Stimulated activated CD8-positive, alpha-beta memory T cell treated with anti-CD3 and anti-CD28 coated beads, Interleukin-4, amount 100 ng/mL, for 1 hour (primary cell): ENCODE data around the gene MAK.
"Not testable (repeated sequence)": the region's sequence is repeated elsewhere in the genome, so short reads cannot be mapped to it uniquely, and the experiment has no call there.

Experiments used
- DNase-seq, 2 donors: peaks; one replicate each; pipeline ENCODE4 v3.0.0-alpha.2; 2020; ENCODE audit warnings: low read depth in 2 of 2, low spot score in 1 of 2

The MAK gene

GRCh38 chr6:10837995-10838793 lies at the start of gene MAK:
MAK (minus strand) TSS chr6:10838539; CDS start chr6:10830648, 7,891 bp downstream.
- peak; percentile 55 to 66 for DNase-seq

GRCh38 chr6:10886691-10887502 lies 48.6 kb upstream of the MAK start, which contains the start of gene SYCP2L:
SYCP2L (plus strand) TSS chr6:10887052; CDS start chr6:10887127, 75 bp downstream.
- no peak for DNase-seq

GRCh38 chr6:10886365-10886690 lies 48.0 kb upstream of the MAK start:
- DNase-seq: not testable (repeated sequence)

GRCh38 chr6:10884245-10884972 lies 46.1 kb upstream of the MAK start:
- no peak for DNase-seq

DNA sequence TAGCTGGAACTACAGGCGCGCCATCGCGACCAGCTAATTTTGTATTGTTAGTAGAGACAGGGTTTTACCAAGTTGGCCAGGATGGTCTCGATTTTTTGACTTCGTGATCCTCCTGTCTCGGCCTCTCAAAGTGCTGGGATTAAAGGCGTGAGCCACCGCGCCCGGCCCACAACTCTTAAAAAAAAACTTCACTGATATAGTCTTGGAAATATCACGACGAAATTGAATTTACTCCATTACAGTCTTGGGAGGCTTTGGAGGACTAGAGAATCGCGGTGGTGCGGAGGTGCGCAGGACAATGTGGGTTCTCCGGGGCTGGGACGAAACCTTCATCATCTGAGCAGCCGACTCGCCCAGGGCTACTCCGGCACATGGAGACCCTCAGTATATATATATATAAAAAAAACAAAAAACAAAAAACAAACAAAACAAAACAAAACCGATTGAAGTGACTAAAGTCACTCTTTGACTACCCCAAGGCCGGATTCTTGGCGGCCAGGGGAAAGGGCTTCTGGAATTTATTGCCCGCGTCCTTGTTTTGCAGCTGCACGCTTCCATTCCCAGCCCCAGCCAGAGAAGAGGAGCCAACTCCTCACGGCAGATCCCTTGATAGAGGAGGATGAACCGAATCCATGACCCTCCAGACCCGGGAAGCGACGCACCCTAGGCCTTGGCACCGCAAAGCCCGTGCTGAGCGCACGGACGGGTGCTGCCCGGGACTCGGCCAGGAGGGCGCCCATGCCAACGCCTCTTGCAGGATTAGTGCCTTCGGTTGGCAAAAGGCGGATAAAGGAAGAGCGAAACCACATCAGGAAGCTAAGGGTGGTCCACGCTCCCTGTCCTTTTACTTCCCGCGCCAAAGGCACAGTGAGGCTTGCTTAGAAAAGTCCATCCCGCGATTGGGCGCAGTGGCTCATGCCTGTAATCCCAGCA lies 45.2 kb upstream of the MAK start:
- DNase-seq: no peak

DNA sequence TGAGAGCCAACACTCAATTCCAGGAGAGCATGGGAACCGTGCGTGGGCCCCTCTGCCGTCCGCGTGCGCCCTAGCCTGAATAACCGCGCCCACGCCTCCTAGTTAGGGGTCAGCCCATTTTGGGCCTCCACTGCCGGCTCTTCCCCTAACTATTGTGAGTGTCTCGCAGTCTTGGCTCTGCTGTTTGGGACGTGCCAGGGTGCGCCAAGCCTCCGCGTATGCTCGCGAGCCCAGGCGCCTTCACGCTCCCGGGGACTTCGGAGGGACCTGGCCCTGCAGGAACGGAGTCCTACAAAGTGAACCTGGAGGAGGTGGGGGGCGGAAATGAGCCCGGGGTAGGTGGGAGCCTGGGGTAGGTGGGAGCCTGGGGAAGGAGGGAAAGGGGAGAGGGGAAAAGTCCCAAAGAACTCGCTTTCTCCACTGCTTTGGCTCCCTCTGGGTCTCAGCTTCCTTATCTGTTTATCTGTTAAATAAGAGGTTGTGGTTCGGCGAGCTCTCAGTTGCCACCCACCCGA lies 44.4 kb upstream of the MAK start:
- DNase-seq: no peak

GRCh38 chr6:10882253-10882630 lies 43.9 kb upstream of the MAK start:
- DNase-seq: not testable (repeated sequence)

- no peak for DNase-seq
Measured at GRCh38 chr6:10880366-10880765, 42.0 kb upstream of the MAK start.

DNA sequence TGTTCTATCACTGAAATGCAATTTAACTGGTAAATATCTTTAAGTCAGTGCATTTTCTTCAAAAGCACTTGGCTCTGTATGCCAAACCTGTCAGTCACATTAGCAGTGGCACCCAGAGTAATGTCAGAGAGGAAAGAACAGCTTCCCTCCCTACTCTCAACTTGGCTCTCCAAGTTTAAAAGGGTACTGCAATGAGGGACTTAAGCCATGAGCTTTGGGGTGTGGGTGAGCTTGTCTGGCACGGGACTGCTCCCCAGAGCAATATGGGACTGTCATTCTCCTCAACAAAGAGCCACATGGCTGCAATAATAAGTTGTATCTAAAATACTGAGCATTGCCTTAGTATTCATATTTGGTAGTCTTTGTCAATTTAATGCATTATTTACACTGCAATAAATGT lies 39.5 kb upstream of the MAK start:
- DNase-seq: no peak

DNA sequence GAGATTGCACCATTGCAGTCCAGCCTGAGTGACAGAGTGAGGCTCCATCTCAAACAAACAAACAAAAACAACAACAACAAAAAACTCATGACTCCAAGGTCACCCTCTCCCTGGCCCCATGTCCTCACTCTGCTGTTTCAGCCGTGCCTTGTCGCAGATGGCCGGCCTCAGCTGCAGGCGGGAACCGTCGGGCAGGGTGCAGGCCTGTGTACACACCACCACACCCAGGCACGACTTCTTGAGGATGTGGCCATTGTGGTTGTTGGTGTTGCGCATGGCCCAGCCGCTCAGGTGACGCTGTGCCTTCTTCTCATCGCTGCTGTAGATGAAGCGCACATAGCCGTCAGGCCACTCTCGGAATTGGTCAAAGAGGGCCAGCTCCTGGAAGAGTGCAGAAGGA lies 38.7 kb upstream of the MAK start:
- no peak for DNase-seq

- DNase-seq: no peak
Measured at GRCh38 chr6:10875026-10875425, 36.7 kb upstream of the MAK start.

DNA sequence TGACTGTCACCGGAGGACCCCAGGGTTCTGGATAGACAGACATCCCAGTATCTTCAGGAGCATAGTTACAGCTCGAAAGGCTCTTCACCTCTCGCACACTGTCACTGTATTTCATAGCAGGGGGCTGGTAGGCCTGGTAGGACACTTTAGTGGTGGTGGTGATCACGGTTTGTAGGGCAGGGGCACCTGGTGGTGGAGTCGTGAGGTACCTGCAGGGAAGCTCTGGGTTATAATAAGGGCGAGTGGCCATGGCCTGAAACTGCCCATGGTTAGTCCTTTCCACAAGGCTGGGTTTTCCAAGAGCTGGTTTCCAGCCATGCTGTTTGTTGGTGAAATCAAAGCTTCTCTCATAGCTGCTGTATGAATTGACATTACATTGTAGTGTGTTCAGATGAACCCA lies 35.9 kb upstream of the MAK start:
- DNase-seq: no peak

DNA sequence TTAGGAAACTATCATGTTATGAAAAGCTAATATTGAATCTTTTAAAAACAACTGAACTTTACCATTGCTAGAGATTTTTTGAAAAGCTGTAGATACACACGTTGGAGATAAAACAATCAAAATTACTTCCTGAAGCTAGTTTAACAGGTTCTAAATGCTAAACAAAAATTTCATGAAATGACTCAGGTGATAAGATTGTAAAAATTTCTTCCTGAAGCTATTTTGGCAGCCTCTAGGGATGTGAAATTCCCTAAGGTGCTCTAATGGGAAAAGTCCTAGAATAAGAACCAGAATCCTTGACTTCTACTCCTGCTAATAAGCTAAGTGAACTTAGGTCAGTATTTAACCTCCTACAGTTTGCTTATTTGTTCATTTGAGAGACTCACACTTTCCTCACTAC lies 35.0 kb upstream of the MAK start:
- no peak for DNase-seq

GRCh38 chr6:10867952-10868351 lies 29.6 kb upstream of the MAK start:
- DNase-seq: no peak

GRCh38 chr6:10866709-10867108 lies 28.4 kb upstream of the MAK start:
- not testable (repeated sequence) for DNase-seq

DNA sequence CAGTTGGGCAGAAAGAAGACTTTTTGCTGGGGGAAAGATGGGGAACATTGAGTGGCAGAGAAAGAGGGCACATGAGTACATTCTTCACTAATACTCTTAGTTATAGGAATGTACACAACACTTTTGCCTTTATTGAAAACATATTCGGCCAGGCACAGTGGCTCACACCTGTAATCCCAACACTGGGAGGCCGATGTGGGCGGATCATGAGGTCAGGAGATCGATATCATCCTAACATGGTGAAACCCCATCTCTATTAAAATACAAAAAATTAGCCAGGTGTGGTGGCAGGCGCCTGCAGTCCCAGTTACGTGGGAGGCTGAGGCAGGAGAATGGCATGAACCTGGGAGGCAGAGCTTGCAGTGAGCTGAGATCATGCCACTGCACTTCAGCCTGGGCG lies 24.7 kb upstream of the MAK start:
- not testable (repeated sequence) for DNase-seq

- no peak for DNase-seq
Measured at GRCh38 chr6:10862361-10862760, 24.0 kb upstream of the MAK start.

DNA sequence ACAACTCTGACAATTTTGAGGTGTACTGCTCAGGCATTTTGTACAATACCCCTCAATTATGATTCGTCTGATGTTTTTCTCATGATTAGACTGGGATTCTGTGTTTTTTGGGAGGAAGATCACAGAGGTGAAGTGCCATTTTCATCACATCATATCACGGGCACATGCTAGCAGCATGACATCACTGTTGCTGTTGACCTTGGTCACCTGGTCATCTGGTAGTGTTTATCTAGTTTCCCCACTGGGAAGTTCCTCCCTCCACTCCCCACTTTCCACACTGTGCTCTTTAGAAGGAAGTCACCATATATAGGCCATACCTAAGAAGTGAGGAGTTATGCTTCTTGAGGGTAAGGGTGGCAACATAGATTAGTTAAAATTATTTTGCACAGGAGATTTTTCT lies 22.7 kb upstream of the MAK start:
- DNase-seq: no peak

GRCh38 chr6:10857259-10857658 lies 18.9 kb upstream of the MAK start:
- no peak for DNase-seq

DNA sequence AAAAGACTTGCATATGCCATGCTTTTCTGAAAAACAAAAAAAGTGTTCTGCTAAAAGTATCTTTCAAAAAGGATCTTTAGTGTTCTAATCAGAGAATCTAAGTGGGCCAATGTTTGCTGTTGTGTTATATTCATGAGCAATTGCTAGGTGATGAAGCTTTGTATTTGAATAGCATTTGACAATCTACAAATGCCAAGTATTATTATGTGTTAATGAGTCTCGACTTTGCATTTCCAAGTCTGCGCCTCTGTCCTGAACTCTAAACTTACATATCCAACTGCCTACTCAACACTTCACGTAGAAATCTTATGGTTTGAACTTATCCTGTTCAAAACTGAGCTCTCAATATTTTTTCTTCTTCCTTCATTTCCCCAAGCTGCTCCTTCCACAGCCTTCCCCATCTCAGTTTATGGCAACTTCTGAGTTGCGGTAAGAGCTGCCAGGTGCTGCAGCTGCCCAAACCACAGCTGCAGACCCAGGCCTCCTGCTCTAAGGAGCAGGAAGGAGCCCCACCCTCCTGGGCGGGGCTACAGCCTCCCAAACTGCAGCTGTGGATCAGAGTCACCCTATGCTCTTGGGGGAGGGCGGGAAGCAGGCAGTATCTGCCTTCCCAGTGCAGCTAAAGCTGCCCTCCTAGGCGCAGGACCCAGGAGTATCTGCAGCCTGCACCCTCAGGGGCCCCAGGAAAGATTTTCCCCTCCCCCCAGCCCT lies 16.7 kb upstream of the MAK start:
- no peak for DNase-seq
